HG03521 (cell line): ENCODE data around the gene RAG2.

Experiments
- ATAC-seq: cut with Tn5 transposase; IDR thresholded peaks from one replicate; pipeline ENCODE4 v1.9.1; 2021; ENCODE audit warnings: mild to moderate bottlenecking, moderate library complexity; ENCODE audit not compliant: unreplicated experiment

Gene RAG2

GRCh38 chr11:36601155-36601554, 3.1 kb upstream of the RAG2 start:
- no peak for ATAC-seq

GRCh38 chr11:36600180-36600579, 2.1 kb upstream of the RAG2 start:
- ATAC-seq: no peak

- no peak for ATAC-seq
These were observed 1.2 kb downstream of the RAG2 start for GRCh38 chr11:36596880-36597279.

- ATAC-seq: peak; percentile 62
These were observed 3.6 kb downstream of the RAG2 start, which contains the start of gene IFTAP for GRCh38 chr11:36594316-36594989. TSS of gene IFTAP (plus strand) at chr11:36594502. CDS start at chr11:36610104, 15,602 bp downstream.

- ATAC-seq: no peak
These were observed 6.6 kb downstream of the RAG2 start for GRCh38 chr11:36591433-36591832.

- ATAC-seq: no peak
These were observed 7.5 kb downstream of the RAG2 start for GRCh38 chr11:36590513-36590912.

- ATAC-seq: no peak
These were observed 9.9 kb downstream of the RAG2 start for GRCh38 chr11:36588099-36588498.

GRCh38 chr11:36586543-36586942, 11.5 kb downstream of the RAG2 start:
- ATAC-seq: peak; percentile 56

- ATAC-seq: no peak
These were observed 14.4 kb downstream of the RAG2 start for GRCh38 chr11:36583667-36584066.

- ATAC-seq: no peak
These were observed 16.5 kb downstream of the RAG2 start for GRCh38 chr11:36581536-36581935.

- no peak for ATAC-seq
These were observed 19.6 kb downstream of the RAG2 start for GRCh38 chr11:36578458-36578857.

- no peak for ATAC-seq
These were observed 20.2 kb downstream of the RAG2 start for GRCh38 chr11:36577859-36578258.

- no peak for ATAC-seq
These were observed 20.7 kb downstream of the RAG2 start for GRCh38 chr11:36577373-36577772.

GRCh38 chr11:36574486-36574885, 23.6 kb downstream of the RAG2 start:
- ATAC-seq: no peak

GRCh38 chr11:36569095-36569494, 28.9 kb downstream of the RAG2 start:
- ATAC-seq: no peak

- no peak for ATAC-seq
These were observed 30.3 kb downstream of the RAG2 start, which contains the start of gene RAG1 for GRCh38 chr11:36567694-36568093. TSS of gene RAG1 (plus strand) at chr11:36568007. CDS start at chr11:36573305, 5,298 bp downstream.

- ATAC-seq: no peak
These were observed 31.5 kb downstream of the RAG2 start for GRCh38 chr11:36566407-36567053.

GRCh38 chr11:36565031-36565610, 32.9 kb downstream of the RAG2 start:
- no peak for ATAC-seq

GRCh38 chr11:36564376-36565030, 33.5 kb downstream of the RAG2 start:
- peak; percentile 52 for ATAC-seq

- peak; percentile 90 for ATAC-seq
These were observed 39.2 kb downstream of the RAG2 start for GRCh38 chr11:36558571-36559413.

- no peak for ATAC-seq
These were observed 40.0 kb downstream of the RAG2 start for GRCh38 chr11:36557991-36558390.
